Dermis microvascular lymphatic vessel endothelial cell (primary cell): ENCODE results near the gene CCDC28B. TPM values are rescaled to one million over a fixed set of nuclear protein-coding genes. Genes with fewer than 3 reads are reported as not detected.

ENCODE experiments used
- total RNA-seq: library from RNA; depleted of rRNA; stranded (reverse); fragments of >200 nt; gene quantifications from 2 replicates; pipeline ENCODE4 v1.2.1, GENCODE V29; 2014

Gene CCDC28B
- total RNA-seq, 1 donor from 2014 or later, result 24.4 TPM

Other genes with a start within 250 kb of the CCDC28B start
- 54.2 and 58.7 TPM in 2 replicates for gene KHDRBS1, start 186.7 kb upstream of the CCDC28B start, total RNA-seq
- 9.6 and 12.9 TPM in 2 replicates for gene TMEM39B, start 127.7 kb upstream of the CCDC28B start, total RNA-seq
- 27.1 and 30.3 TPM in 2 replicates for gene KPNA6, start 92.5 kb upstream of the CCDC28B start, total RNA-seq
- gene TXLNA, start 20.9 kb upstream of the CCDC28B start, total RNA-seq, result 57.6 and 68.0 TPM in 2 replicates
- gene IQCC, start 5.1 kb downstream of the CCDC28B start, total RNA-seq, result 0.90 and 1.0 TPM in 2 replicates
- not detected in 2 replicates for gene DCDC2B, start 8.5 kb downstream of the CCDC28B start, total RNA-seq
- gene TMEM234, start 21.8 kb downstream of the CCDC28B start, total RNA-seq, result 8.5 and 11.8 TPM in 2 replicates
- 284 and 321 TPM in 2 replicates for gene EIF3I, start 21.8 kb downstream of the CCDC28B start, total RNA-seq
- gene FAM167B, start 46.6 kb downstream of the CCDC28B start, total RNA-seq, result 0.64 and 1.9 TPM in 2 replicates
- under 0.01 TPM in 2 replicates for gene LCK, start 50.7 kb downstream of the CCDC28B start, total RNA-seq
- gene HDAC1, start 91.5 kb downstream of the CCDC28B start, total RNA-seq, result 116 and 147 TPM in 2 replicates
- gene MARCKSL1, start 135.6 kb downstream of the CCDC28B start, total RNA-seq, result 94.7 and 217 TPM in 2 replicates
- 0.64 and 1.4 TPM in 2 replicates for gene FAM229A, start 161.9 kb downstream of the CCDC28B start, total RNA-seq
- gene TSSK3, start 161.9 kb downstream of the CCDC28B start, total RNA-seq, result 0.13 and 0.26 TPM in 2 replicates
- 35.0 and 46.5 TPM in 2 replicates for gene BSDC1, start 193.8 kb downstream of the CCDC28B start, total RNA-seq